Measurements from ENCODE around the gene GTF2F2.
"Not testable (repeated sequence)": the region's sequence is repeated elsewhere in the genome, so short reads cannot be mapped to it uniquely, and the experiment has no call there.

GRCh38 chr13:45189077-45189476 lies 68.8 kb downstream of the GTF2F2 start:
- TF ChIP-seq CEBPB (IDR thresholded peaks at IDR 0.05; ENCODE audit: low read depth); CTCF (IDR thresholded peaks at IDR 0.05 in 2 of 3, conservative IDR thresholded peaks at IDR 0.05 in 1 of 3; ENCODE audit: borderline replicate concordance in 1 of 3, insufficient read depth in 1 of 3, low read depth in 2 of 3, low read length in 2 of 3); EZH2 (IDR thresholded peaks at IDR 0.05); EZH2phosphoT487 (IDR thresholded peaks at IDR 0.05; ENCODE audit: borderline replicate concordance); POLR2A (IDR thresholded peaks at IDR 0.05; ENCODE audit: borderline replicate concordance, extremely low read depth, insufficient read depth, insufficient read length); POLR2AphosphoS5 (IDR thresholded peaks at IDR 0.05; ENCODE audit: low read depth, low read length); YY1 (IDR thresholded peaks at IDR 0.05; ENCODE audit: extremely low read depth, insufficient replicate concordance, low read depth, low read length); ZFX (IDR thresholded peaks at IDR 0.05); SRF (IDR thresholded peaks at IDR 0.05; ENCODE audit: low read depth); RAD21 (IDR thresholded peaks at IDR 0.05; ENCODE audit: low read depth); FOSL1 (IDR thresholded peaks at IDR 0.05; ENCODE audit: low read depth); SIN3A (IDR thresholded peaks at IDR 0.05; ENCODE audit: low read depth): not testable (repeated sequence)
- TF ChIP-seq, protein P1, sequence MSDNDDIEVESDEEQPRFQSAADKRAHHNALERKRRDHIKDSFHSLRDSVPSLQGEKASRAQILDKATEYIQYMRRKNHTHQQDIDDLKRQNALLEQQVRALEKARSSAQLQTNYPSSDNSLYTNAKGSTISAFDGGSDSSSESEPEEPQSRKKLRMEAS (IDR thresholded peaks at IDR 0.05), result not testable (repeated sequence)

Measured in HCT116 (cell line).